HG03039 (cell line): ENCODE measurements around the gene SCLY.
A peak's percentile ranks its signal among the peaks of the same experiment; 100 is the strongest.

Experiments used
- ATAC-seq: cut with Tn5 transposase; IDR thresholded peaks from one replicate; pipeline ENCODE4 v1.9.1; 2021; ENCODE audit warnings: mild to moderate bottlenecking, moderate library complexity; ENCODE audit not compliant: unreplicated experiment

SCLY gene

DNA sequence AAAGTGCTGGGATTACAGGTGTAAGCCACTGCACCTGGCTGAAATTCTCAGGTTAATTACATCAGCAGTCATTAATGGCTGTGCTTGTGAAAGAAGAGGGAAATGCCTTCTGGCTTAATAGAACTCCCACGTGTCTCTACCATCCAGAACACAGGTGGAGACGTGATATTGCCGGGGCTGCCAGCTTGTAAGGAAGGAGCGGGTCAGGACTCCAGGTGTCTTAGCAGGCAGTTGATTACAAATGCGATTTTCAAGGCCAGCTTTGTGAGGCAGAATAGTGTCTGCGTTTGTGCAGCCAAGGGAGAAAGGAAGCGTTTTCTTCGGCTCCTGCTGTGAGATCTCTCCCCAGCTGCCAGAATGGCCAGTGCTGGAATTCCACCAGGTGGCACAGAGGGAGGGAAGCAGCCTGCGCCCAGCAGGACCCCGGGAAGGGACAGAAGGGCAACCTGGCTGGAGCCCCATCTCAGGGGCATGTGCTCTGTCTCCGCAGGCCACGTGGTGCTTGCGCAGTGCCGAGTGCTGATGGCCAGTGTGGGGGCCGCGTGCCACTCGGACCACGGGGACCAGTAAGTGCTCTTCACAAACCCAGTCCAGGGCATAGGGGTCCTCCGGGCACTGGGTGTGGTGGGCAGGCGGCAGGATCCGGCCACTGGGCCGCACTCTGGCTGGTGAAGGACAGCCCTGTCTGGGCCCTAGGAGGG is 35.7 kb downstream of the SCLY start:
- ATAC-seq: no peak

DNA sequence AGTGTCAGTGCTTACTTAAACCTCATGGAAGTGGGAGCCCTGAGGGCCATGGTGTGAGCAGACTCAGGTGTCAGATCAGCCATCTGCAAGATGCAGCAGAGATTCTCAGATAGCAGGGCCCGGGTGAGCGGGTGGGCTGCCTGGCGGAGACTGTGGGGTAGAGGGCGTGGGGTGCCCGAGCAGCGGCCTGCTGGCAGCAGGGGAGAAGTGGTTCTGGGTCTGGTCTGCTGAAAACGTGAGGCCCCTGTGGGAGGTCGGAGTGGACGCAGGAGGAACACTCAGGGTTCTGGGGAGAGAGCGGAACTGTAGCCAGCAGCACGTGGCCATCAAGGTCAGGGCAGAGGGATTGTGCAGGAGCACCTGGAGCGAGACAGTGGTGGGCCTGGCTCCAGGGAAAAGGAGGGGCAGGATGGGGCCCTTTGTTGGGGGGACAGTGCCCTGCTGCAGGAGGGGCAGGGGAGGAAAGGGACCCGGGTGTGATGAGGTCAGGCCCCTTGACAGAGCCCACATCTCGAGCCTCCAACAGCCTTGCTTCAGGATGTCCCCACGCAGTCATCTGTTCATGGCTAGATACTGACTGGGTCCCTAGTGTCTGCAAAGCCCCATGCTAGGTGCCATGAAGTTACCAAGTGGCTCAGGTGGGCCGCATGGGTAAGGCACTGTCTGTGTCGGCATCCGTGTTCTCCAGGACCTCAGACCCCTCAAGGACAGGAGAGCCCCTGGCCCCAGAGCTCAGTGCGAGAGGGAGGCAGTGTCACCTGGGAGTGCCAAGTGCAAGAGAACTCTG is 36.6 kb downstream of the SCLY start:
- ATAC-seq: no peak

GRCh38 chr2:238097988-238098871 is 37.4 kb downstream of the SCLY start:
- ATAC-seq: peak; percentile 41

- ATAC-seq: no peak
Observed at GRCh38 chr2:238098901-238099713, 38.3 kb downstream of the SCLY start.

DNA sequence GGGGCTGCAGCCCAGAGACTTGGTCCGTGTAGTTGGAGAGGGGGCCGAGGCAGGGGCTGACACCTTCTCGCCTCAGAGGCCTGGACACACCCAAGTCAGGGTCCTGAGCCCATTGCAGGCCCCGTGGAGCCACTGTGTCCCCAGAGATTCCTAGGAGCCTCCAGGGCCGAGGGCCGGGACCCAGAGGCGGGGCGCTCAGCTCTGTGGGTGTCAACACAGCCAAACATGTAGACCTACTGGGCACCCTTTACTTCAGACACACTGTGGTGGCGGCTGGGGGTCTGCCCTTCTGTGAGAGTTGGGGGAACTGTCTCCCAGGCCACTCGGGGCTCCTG is 38.9 kb downstream of the SCLY start:
- ATAC-seq: no peak

DNA sequence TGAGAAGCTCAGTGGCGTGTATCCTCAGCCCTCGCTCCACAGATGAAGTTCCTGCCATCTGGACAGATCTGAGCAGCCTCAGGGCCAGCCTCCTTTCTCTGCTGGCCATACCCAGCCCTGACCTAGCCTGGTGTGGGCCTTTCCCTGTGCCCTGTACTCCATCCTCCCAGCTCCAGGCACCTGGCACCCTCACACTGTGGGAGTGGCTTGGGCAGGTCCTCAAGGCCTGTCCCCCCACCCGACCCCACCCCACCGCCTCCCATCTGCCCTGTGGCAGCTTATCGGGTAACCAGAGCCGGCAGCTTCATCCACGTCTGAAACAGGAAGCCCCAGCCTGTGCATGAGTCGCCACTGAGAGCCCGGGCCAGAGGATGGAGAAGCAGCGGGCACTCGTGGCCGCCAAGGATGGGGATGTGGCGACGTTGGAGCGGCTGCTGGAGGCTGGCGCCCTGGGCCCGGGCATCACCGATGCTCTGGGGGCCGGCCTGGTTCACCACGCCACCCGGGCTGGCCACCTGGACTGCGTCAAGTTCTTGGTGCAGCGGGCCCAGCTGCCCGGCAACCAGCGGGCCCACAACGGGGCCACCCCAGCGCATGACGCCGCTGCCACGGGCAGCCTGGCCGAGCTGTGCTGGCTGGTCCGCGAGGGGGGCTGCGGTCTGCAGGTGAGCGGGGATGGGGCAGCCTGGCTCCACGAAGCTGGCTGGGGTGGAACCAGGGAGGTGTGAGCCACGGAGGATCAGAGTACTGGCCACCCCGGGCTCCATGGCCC is 39.4 kb downstream of the SCLY start, which contains the start of gene ESPNL:
TSS of gene ESPNL (plus strand) at position 292 of the 772 bp plus-strand sequence. CDS start at position 372, 80 bp downstream.
- no peak for ATAC-seq

DNA sequence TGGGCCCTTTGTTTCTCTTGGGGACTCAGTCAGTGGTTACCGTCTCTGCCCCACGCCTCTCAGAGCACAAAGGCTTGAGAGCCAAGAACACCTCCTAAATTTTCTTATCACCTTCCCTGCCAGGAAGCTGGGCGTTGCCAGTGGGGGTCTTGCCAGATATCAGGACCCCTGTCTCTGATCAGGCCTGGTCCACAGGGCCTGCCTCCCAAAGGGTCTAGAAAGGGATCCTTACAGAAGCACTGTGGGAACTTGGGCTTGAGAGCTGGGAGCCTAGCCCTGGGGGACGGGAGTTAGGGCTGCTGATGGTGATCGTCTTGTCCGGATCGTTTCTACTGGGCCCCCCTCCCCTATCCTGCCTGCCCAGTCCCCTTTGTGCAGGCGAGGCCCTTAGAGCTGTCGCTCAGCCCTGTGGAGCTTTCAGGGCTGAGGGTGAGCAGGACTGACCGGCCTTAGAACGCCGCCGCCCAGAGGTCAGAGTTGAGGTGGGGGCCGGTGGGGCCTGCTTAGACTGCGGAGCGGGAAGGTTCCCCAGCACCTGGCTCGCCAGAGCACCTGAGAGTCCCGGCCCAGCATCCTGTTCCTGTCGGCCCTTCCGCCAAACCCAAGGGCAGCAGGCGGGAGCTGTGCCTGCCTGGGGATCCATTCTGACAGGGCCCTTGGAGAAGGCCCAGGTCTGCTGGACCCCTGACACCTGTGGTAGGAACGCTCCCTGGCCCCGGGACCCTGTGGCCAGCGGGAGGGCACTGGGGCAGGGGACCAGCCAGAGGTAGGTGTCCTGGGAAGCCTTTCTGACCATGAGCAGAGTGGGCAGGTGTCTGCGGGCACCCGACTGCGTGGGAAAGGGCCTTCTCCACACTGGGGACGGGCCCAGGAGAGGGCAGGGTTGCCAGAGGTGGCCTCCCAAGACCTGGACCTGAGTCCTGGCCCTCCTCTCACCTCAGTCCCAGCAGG is 40.3 kb downstream of the SCLY start:
- ATAC-seq: no peak

GRCh38 chr2:238101891-238102841 is 41.4 kb downstream of the SCLY start:
- no peak for ATAC-seq

DNA sequence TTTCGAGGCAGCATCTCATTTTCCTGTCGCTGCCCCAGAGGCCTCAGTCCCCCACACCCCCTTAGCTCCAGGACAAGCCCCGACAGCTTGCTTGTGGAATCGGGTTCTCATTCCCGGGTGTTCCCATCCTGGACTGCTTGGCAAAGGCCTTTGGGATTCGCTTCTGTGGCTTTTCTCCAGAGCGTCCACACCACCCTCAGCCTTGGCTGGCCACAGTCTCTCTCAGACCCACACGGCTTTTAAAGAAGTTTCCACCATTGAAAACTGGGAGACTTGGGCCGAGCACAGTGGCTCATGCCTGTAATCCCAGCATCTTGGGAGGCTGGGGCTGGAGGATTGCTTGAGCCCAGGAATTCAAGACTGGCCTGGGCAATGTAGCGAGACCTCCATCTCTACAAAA is 42.1 kb downstream of the SCLY start:
- ATAC-seq: no peak

DNA sequence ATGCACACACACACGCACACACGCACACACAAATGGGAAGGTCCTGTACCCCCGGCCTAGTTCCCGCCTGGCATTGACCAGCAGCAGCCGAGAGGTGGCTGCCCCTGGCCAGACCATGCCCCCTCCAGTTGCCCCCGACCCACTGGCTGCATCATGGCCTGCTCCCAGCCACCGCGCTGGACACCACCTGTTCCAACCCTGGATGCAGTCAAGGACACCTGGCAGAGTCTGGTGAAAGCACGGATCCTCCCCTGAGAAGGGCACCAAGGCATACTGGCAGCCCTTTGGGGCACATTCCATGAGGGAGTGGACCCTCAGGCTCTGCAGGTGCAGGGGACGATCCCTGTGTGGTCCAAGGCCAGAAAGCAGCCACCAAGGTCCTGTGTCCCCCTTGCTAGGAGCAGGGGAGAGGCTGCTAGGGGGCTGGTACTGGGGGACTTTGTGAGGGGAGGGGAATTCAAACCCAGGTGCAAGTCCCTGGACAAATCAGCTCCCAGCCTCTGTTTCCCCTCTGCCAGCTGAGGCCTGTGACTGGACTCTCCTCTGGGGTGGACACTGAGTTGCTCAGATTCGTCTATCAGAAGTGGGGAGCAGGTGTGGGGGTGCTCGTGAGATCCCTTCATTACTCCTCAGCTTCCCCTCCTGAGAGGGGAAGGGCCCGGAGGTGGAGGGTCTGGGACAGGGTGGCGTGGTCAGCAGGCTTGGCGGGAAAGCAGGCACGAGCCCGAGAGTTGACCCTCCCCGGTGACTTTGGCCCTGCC is 42.8 kb downstream of the SCLY start:
- no peak for ATAC-seq

GRCh38 chr2:238104226-238104690 is 43.5 kb downstream of the SCLY start:
- ATAC-seq: no peak

GRCh38 chr2:238104691-238105371 is 44.0 kb downstream of the SCLY start:
- ATAC-seq: no peak

GRCh38 chr2:238105506-238106338 is 44.9 kb downstream of the SCLY start:
- ATAC-seq: no peak

GRCh38 chr2:238106339-238106697 is 45.5 kb downstream of the SCLY start:
- no peak for ATAC-seq
